Cardiac muscle cell (in vitro differentiated cells and primary cell): ENCODE data around the gene TPSD1. TPM values are rescaled to one million over a fixed set of nuclear protein-coding genes. Genes with fewer than 3 reads are reported as not detected.

Source experiments
- DNase-seq, 2 donors: peaks; one replicate each; pipeline versions ENCODE4 v3.0.0 to v3.0.0-alpha.2; 2010 to 2017; ENCODE audit warnings: low read depth in 1 of 2, low spot score in 1 of 2
- H3K27ac ChIP-seq: fragments of 200-600 bp; sonication (generic); 2 replicates; pipeline ENCODE4 v1.5.1; 2016
- H3K27me3 ChIP-seq: fragments of 200-600 bp; sonication (generic); 2 replicates; pipeline ENCODE4 v1.6.0; 2016; ENCODE audit warnings: control low read depth
- H3K36me3 ChIP-seq: fragments of 200-600 bp; sonication (generic); 2 replicates; pipeline ENCODE4 v1.5.1; 2016; ENCODE audit warnings: control low read depth
- H3K4me1 ChIP-seq: fragments of 200-600 bp; sonication (generic); 2 replicates; pipeline ENCODE4 v1.8.1; 2017; ENCODE audit warnings: low read depth, mild to moderate bottlenecking, mixed run types
- H3K4me3 ChIP-seq: fragments of 200-600 bp; sonication (generic); 2 replicates; pipeline ENCODE4 v1.5.1; 2016; ENCODE audit warnings: mild to moderate bottlenecking
- H3K9me3 ChIP-seq: fragments of 200-600 bp; sonication (generic); 2 replicates; pipeline ENCODE4 v1.5.1; 2017; ENCODE audit warnings: low read depth, mild to moderate bottlenecking, control low read depth
- polyA plus RNA-seq: library from polyadenylated mRNA; unstranded; fragments of >200 nt; fragmentation: Nextera tagmentation; extraction: Ambion mirVana; gene quantifications from 2 replicates; pipeline ENCODE4 v1.2.1, GENCODE V29; 2016
- total RNA-seq: library from RNA; depleted of rRNA; stranded (reverse); fragments of >200 nt; gene quantifications from 2 replicates; pipeline ENCODE4 v1.2.3, GENCODE V29; 2016
- TF ChIP-seq, protein P1 (sequence below): IDR thresholded peaks from 2 replicates; pipeline ENCODE4 v1.5.1; 2012; ENCODE audit warnings: low read depth, mild to moderate bottlenecking, low read length

The TPSD1 gene
- total and polyA plus RNA-seq, 2 experiments from 2014 or later: not detected

DNA sequence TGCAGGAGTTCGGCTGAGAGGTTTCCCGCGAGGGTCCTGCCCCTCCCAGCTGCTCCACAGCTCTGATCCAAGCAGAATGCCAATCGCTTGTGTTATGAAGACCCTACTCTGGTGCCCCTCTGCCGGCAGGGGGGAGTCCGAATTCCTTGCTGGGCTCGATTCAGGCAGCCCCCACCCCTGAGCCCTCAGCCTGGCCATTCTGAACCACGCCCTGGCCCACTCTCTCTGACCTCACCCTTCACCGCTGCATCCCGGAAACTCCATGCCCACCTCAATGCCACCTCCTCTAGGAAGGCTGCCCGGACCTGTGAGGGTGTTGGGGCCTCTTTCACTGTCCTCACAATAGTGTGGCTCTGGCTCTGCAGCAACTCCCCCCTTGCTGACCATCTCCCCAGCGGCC is 45.7 kb downstream of the TPSD1 start:
- TF ChIP-seq, protein P1, sequence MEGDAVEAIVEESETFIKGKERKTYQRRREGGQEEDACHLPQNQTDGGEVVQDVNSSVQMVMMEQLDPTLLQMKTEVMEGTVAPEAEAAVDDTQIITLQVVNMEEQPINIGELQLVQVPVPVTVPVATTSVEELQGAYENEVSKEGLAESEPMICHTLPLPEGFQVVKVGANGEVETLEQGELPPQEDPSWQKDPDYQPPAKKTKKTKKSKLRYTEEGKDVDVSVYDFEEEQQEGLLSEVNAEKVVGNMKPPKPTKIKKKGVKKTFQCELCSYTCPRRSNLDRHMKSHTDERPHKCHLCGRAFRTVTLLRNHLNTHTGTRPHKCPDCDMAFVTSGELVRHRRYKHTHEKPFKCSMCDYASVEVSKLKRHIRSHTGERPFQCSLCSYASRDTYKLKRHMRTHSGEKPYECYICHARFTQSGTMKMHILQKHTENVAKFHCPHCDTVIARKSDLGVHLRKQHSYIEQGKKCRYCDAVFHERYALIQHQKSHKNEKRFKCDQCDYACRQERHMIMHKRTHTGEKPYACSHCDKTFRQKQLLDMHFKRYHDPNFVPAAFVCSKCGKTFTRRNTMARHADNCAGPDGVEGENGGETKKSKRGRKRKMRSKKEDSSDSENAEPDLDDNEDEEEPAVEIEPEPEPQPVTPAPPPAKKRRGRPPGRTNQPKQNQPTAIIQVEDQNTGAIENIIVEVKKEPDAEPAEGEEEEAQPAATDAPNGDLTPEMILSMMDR: no peak
- DNase-seq: no peak
- no peaks in the 10 kb centered on the region for H3K27me3 ChIP-seq
- peaks cover 8% of the 10 kb centered on the region for H3K4me1 ChIP-seq
- no peak overlapping the region for H3K4me3 ChIP-seq
- no peaks in the 10 kb centered on the region for H3K9me3 ChIP-seq
- H3K36me3 ChIP-seq: no peaks in the 10 kb centered on the region
- no peak overlapping the region for H3K27ac ChIP-seq

DNA sequence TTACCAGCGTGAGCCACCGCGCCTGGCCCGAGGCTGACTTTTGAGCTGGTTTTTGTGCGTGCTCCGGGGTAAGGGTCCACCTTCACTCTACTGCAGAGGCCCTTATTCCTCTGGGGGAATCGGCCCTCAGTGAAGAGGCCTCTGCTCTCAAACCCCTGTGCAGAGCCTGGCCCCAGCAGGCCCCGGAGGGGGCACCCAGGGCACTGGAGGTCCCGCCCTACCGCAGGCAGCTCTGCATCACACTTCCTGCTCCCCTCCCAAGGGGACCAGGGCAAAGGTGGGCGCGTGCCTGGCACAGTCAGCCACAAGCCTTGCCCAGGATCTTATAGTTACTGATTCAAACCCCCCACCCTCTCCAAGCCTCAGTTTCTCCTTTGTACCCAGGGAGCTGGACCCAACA is 50.0 kb downstream of the TPSD1 start:
- H3K27ac ChIP-seq: no peak overlapping the region
- no peaks in the 10 kb centered on the region for H3K9me3 ChIP-seq
- TF ChIP-seq, protein P1: no peak
- no peak overlapping the region for H3K4me3 ChIP-seq
- no peak for DNase-seq
- no peaks in the 10 kb centered on the region for H3K27me3 ChIP-seq
- peaks cover 3% of the 10 kb centered on the region for H3K4me1 ChIP-seq
- H3K36me3 ChIP-seq: no peaks in the 10 kb centered on the region

DNA sequence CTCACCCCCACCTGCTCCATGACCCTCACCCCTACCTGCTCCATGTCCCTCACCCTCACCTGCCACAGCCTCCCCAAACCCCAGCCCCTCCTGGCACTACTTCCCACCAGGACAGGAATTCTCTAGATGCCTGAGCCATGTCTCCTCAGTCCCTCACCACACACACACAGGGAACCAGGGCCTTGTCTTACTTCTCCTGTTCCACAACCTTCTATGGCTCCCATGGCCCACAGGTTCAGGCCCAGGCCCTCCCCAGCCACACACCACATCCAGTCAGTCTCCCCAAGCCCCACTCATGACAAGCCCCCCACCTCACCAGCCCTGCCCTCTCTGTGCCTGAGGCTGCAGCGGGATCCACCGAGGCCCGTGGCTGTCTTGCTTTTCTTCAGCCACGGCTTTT is 50.5 kb downstream of the TPSD1 start:
- Histone ChIP-seq H3K27ac (no peak overlapping the region), H3K4me3 (no peak overlapping the region), H3K9me3 (no peaks in the 10 kb centered on the region), H3K36me3 (no peaks in the 10 kb centered on the region), H3K27me3 (no peaks in the 10 kb centered on the region), H3K4me1 (peaks cover 8% of the 10 kb centered on the region)
- DNase-seq: no peak
- TF ChIP-seq, protein P1: no peak

DNA sequence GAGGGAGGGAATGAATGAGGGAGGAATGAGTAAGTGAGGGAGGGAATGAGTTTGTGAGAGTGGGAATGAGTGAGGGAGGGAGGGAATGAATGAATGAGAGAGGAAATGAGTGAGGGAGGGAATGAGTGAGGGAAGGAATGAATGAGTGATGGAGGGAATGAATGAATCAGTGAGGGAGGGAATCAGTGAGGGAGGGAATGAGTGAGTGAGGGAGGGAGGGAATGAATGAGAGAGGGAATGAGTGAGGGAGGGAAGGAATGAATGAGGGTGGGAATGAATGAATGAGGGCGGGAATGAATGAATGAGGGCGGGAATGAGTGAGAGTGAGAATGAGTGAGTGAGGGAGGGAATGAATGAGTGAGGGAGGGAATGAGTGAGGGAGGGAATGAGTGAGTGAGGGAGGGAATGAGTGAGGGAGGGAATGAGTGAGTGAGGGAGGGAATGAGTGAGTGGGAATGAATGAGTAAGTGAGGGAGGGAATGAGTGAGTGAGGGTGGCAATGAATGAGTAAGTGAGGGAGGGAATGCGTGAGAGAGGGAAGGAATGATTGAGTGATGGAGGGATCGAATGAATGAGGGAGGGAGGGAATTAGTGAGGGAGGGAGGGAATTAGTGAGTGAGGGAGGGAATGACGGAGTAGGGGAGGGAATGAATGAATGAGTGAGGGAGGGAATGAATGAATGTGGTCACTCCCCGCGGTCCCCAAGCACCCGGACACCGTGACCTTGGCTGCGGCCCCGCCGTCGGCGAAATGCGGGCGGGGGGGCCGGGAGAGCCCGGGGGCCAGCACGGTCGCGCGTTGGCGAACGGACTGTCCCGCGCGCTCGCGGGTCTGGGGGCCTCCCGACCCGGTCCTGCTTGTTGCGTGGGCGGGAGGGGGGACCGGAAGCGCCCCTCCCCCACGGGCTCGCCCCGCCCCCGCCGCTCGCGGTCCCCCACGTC is 52.4 kb downstream of the TPSD1 start:
- H3K36me3 ChIP-seq: no peaks in the 10 kb centered on the region
- peak overlapping the region; percentile 59 for H3K4me3 ChIP-seq
- no peaks in the 10 kb centered on the region for H3K9me3 ChIP-seq
- H3K27me3 ChIP-seq: no peaks in the 10 kb centered on the region
- TF ChIP-seq, protein P1: no peak
- H3K4me1 ChIP-seq: peaks cover 16% of the 10 kb centered on the region
- DNase-seq: no peak
- peak overlapping the region; percentile 100 for H3K27ac ChIP-seq

Other genes with a start within 250 kb of the TPSD1 start
- not detected in 2 replicates for gene SSTR5, start 183.3 kb upstream of the TPSD1 start, total RNA-seq
- 0.55 TPM in 1 of 2 replicates, not detected in the other for gene SSTR5, start 183.3 kb upstream of the TPSD1 start, polyA plus RNA-seq
- 0.15 TPM in 1 of 2 replicates, not detected in the other for gene C1QTNF8, start 159.8 kb upstream of the TPSD1 start, total RNA-seq
- gene C1QTNF8, start 159.8 kb upstream of the TPSD1 start, polyA plus RNA-seq: 0.26 TPM in 1 of 2 replicates, not detected in the other
- 30.4 and 66.1 TPM in 2 replicates for gene CACNA1H, start 103.0 kb upstream of the TPSD1 start, total RNA-seq
- 8.9 and 16.5 TPM in 2 replicates for gene CACNA1H, start 103.0 kb upstream of the TPSD1 start, polyA plus RNA-seq
- gene TPSG1, start 30.8 kb upstream of the TPSD1 start, total RNA-seq: not detected in 2 replicates
- gene TPSG1, start 30.8 kb upstream of the TPSD1 start, polyA plus RNA-seq: 0.77 and 0.81 TPM in 2 replicates
- gene TPSB2, start 25.9 kb upstream of the TPSD1 start, total RNA-seq: not detected in 2 replicates
- gene TPSB2, start 25.9 kb upstream of the TPSD1 start, polyA plus RNA-seq: not detected in 2 replicates
- not detected in 2 replicates for gene TPSAB1, start 15.4 kb upstream of the TPSD1 start, total RNA-seq
- not detected in 2 replicates for gene TPSAB1, start 15.4 kb upstream of the TPSD1 start, polyA plus RNA-seq
- gene UBE2I, start 53.6 kb downstream of the TPSD1 start, total RNA-seq: 75.4 and 81.4 TPM in 2 replicates
- 156 and 157 TPM in 2 replicates for gene UBE2I, start 53.6 kb downstream of the TPSD1 start, polyA plus RNA-seq
- gene BAIAP3, start 77.6 kb downstream of the TPSD1 start, total RNA-seq: 7.4 and 8.1 TPM in 2 replicates
- gene BAIAP3, start 77.6 kb downstream of the TPSD1 start, polyA plus RNA-seq: 2.7 and 7.7 TPM in 2 replicates
- 119 and 125 TPM in 2 replicates for gene TSR3, start 95.8 kb downstream of the TPSD1 start, total RNA-seq
- gene TSR3, start 95.8 kb downstream of the TPSD1 start, polyA plus RNA-seq: 157 and 173 TPM in 2 replicates
- gene GNPTG, start 95.9 kb downstream of the TPSD1 start, total RNA-seq: 60.3 and 62.7 TPM in 2 replicates
- 42.5 and 57.0 TPM in 2 replicates for gene GNPTG, start 95.9 kb downstream of the TPSD1 start, polyA plus RNA-seq
- gene UNKL, start 158.6 kb downstream of the TPSD1 start, total RNA-seq: 19.5 and 35.7 TPM in 2 replicates
- 16.5 and 20.5 TPM in 2 replicates for gene UNKL, start 158.6 kb downstream of the TPSD1 start, polyA plus RNA-seq
- 14.3 and 18.6 TPM in 2 replicates for gene UQCC4, start 164.7 kb downstream of the TPSD1 start, total RNA-seq
- gene UQCC4, start 164.7 kb downstream of the TPSD1 start, polyA plus RNA-seq: 24.6 and 36.2 TPM in 2 replicates
- 0.18 TPM in 1 of 2 replicates, not detected in the other for gene PERCC1, start 175.0 kb downstream of the TPSD1 start, total RNA-seq
- not detected in 2 replicates for gene PERCC1, start 175.0 kb downstream of the TPSD1 start, polyA plus RNA-seq
- gene CCDC154, start 188.5 kb downstream of the TPSD1 start, total RNA-seq: 0.32 and 1.5 TPM in 2 replicates
- 0.49 and 0.64 TPM in 2 replicates for gene CCDC154, start 188.5 kb downstream of the TPSD1 start, polyA plus RNA-seq
- 50.1 and 86.2 TPM in 2 replicates for gene CLCN7, start 219.0 kb downstream of the TPSD1 start, total RNA-seq
- 47.0 and 57.6 TPM in 2 replicates for gene CLCN7, start 219.0 kb downstream of the TPSD1 start, polyA plus RNA-seq
- gene PTX4, start 232.9 kb downstream of the TPSD1 start, total RNA-seq: 0.30 and 0.49 TPM in 2 replicates
- gene PTX4, start 232.9 kb downstream of the TPSD1 start, polyA plus RNA-seq: not detected in 2 replicates
- 48.2 and 51.6 TPM in 2 replicates for gene TELO2, start 237.3 kb downstream of the TPSD1 start, total RNA-seq
- 50.7 and 58.7 TPM in 2 replicates for gene TELO2, start 237.3 kb downstream of the TPSD1 start, polyA plus RNA-seq